Measurements from ENCODE around the gene CADM4.

The CADM4 gene

GRCh38 chr19:43658494-43658893 is 18.8 kb upstream of the CADM4 start:
- H3K9me2 ChIP-seq (replicated peaks; ENCODE audit: control insufficient read depth, low read length) = no peaks in the 10 kb centered on the region
- H3K4me2 ChIP-seq (ENCODE audit: low read length) = no peak overlapping the region
- no peak overlapping the region for H3K27ac ChIP-seq (ENCODE audit: low read depth, low read length)
- H3K36me3 ChIP-seq (ENCODE audit: control insufficient read depth, low read length) = no peaks in the 10 kb centered on the region
- H4K20me1 ChIP-seq (ENCODE audit: control insufficient read depth, insufficient read depth, low read depth, low read length) = no peaks in the 10 kb centered on the region
- H3F3A ChIP-seq (ENCODE audit: control insufficient read depth, insufficient read depth) = no peaks in the 10 kb centered on the region
- H3K4me1 ChIP-seq (ENCODE audit: control insufficient read depth, low read length) = no peaks in the 10 kb centered on the region
- H3K4me3 ChIP-seq (ENCODE audit: low read length) = no peak overlapping the region
- no peaks in the 10 kb centered on the region for H3K79me2 ChIP-seq (ENCODE audit: control insufficient read depth, low read length)
- H3K27me3 ChIP-seq (ENCODE audit: control insufficient read depth, low read length) = no peaks in the 10 kb centered on the region
- H3K9me3 ChIP-seq (ENCODE audit: control insufficient read depth, insufficient read depth, low read length) = no peaks in the 10 kb centered on the region
- TF ChIP-seq CTCF (IDR thresholded peaks at IDR 0.05; ENCODE audit: low read depth, low read length, poor library complexity, severe bottlenecking) = no peak
- TF ChIP-seq EZH2phosphoT487 (IDR thresholded peaks at IDR 0.05; ENCODE audit: borderline replicate concordance, low read length) = no peak

GRCh38 chr19:43658001-43658400 is 18.4 kb upstream of the CADM4 start:
- H3K79me2 ChIP-seq (ENCODE audit: control insufficient read depth, low read length) = no peaks in the 10 kb centered on the region
- H3K27me3 ChIP-seq (ENCODE audit: control insufficient read depth, low read length) = no peaks in the 10 kb centered on the region
- TF ChIP-seq EZH2phosphoT487 (IDR thresholded peaks at IDR 0.05; ENCODE audit: borderline replicate concordance, low read length) (no peak), CTCF (IDR thresholded peaks at IDR 0.05; ENCODE audit: low read depth, low read length, poor library complexity, severe bottlenecking) (no peak)
- H4K20me1 ChIP-seq (ENCODE audit: control insufficient read depth, insufficient read depth, low read depth, low read length) = no peaks in the 10 kb centered on the region
- H3K9me2 ChIP-seq (replicated peaks; ENCODE audit: control insufficient read depth, low read length) = no peaks in the 10 kb centered on the region
- H3K36me3 ChIP-seq (ENCODE audit: control insufficient read depth, low read length) = no peaks in the 10 kb centered on the region
- no peaks in the 10 kb centered on the region for H3F3A ChIP-seq (ENCODE audit: control insufficient read depth, insufficient read depth)
- H3K27ac ChIP-seq (ENCODE audit: low read depth, low read length) = no peak overlapping the region
- no peak overlapping the region for H3K4me2 ChIP-seq (ENCODE audit: low read length)
- no peaks in the 10 kb centered on the region for H3K4me1 ChIP-seq (ENCODE audit: control insufficient read depth, low read length)
- H3K4me3 ChIP-seq (ENCODE audit: low read length) = no peak overlapping the region
- H3K9me3 ChIP-seq (ENCODE audit: control insufficient read depth, insufficient read depth, low read length) = no peaks in the 10 kb centered on the region

GRCh38 chr19:43656436-43656835 is 16.8 kb upstream of the CADM4 start:
- Histone ChIP-seq H3K79me2 (ENCODE audit: control insufficient read depth, low read length) (no peaks in the 10 kb centered on the region), H3K27me3 (ENCODE audit: control insufficient read depth, low read length) (no peaks in the 10 kb centered on the region), H3K9me2 (replicated peaks; ENCODE audit: control insufficient read depth, low read length) (no peaks in the 10 kb centered on the region), H3F3A (ENCODE audit: control insufficient read depth, insufficient read depth) (no peaks in the 10 kb centered on the region), H3K4me3 (ENCODE audit: low read length) (no peak overlapping the region), H4K20me1 (ENCODE audit: control insufficient read depth, insufficient read depth, low read depth, low read length) (no peaks in the 10 kb centered on the region), H3K27ac (ENCODE audit: low read depth, low read length) (no peak overlapping the region), H3K36me3 (ENCODE audit: control insufficient read depth, low read length) (no peaks in the 10 kb centered on the region), H3K4me2 (ENCODE audit: low read length) (no peak overlapping the region), H3K4me1 (ENCODE audit: control insufficient read depth, low read length) (no peaks in the 10 kb centered on the region), H3K9me3 (ENCODE audit: control insufficient read depth, insufficient read depth, low read length) (no peaks in the 10 kb centered on the region)
- no peak for TF ChIP-seq EZH2phosphoT487 (IDR thresholded peaks at IDR 0.05; ENCODE audit: borderline replicate concordance, low read length)
- TF ChIP-seq CTCF (IDR thresholded peaks at IDR 0.05; ENCODE audit: low read depth, low read length, poor library complexity, severe bottlenecking) = no peak

- H3K36me3 ChIP-seq (ENCODE audit: control insufficient read depth, low read length) = no peaks in the 10 kb centered on the region
- no peak overlapping the region for H3K27ac ChIP-seq (ENCODE audit: low read depth, low read length)
- H3K79me2 ChIP-seq (ENCODE audit: control insufficient read depth, low read length) = no peaks in the 10 kb centered on the region
- H3K27me3 ChIP-seq (ENCODE audit: control insufficient read depth, low read length) = no peaks in the 10 kb centered on the region
- no peaks in the 10 kb centered on the region for H3K9me3 ChIP-seq (ENCODE audit: control insufficient read depth, insufficient read depth, low read length)
- no peak for TF ChIP-seq EZH2phosphoT487 (IDR thresholded peaks at IDR 0.05; ENCODE audit: borderline replicate concordance, low read length)
- TF ChIP-seq CTCF (IDR thresholded peaks at IDR 0.05; ENCODE audit: low read depth, low read length, poor library complexity, severe bottlenecking) = no peak
- H3K4me1 ChIP-seq (ENCODE audit: control insufficient read depth, low read length) = no peaks in the 10 kb centered on the region
- H3K4me3 ChIP-seq (ENCODE audit: low read length) = no peak overlapping the region
- no peaks in the 10 kb centered on the region for H4K20me1 ChIP-seq (ENCODE audit: control insufficient read depth, insufficient read depth, low read depth, low read length)
- no peaks in the 10 kb centered on the region for H3F3A ChIP-seq (ENCODE audit: control insufficient read depth, insufficient read depth)
- no peak overlapping the region for H3K4me2 ChIP-seq (ENCODE audit: low read length)
- H3K9me2 ChIP-seq (replicated peaks; ENCODE audit: control insufficient read depth, low read length) = no peaks in the 10 kb centered on the region
Measured at GRCh38 chr19:43652546-43652874, 12.9 kb upstream of the CADM4 start.
